GM23338 (cell line): ENCODE measurements around the gene LGALS7.

Experiments used
- STAT1 ChIP-seq: IDR thresholded peaks from one replicate; pipeline ENCODE4 v1.6.1; 2016; ENCODE audit warnings: antibody characterized with exemption; ENCODE audit not compliant: unreplicated experiment
- TF ChIP-seq, protein P1 (sequence below), 2 experiments: fragments of 200-600 bp in 1 of 2; sonication (generic) in 1 of 2; conservative IDR thresholded peaks; 2 replicates each; pipeline versions ENCODE4 v1.5.1 to v1.6.1; 2016 to 2017; ENCODE audit warnings: antibody characterized with exemption in 2 of 2, low read depth in 2 of 2, mild to moderate bottlenecking in 2 of 2, moderate library complexity in 1 of 2

DNA sequence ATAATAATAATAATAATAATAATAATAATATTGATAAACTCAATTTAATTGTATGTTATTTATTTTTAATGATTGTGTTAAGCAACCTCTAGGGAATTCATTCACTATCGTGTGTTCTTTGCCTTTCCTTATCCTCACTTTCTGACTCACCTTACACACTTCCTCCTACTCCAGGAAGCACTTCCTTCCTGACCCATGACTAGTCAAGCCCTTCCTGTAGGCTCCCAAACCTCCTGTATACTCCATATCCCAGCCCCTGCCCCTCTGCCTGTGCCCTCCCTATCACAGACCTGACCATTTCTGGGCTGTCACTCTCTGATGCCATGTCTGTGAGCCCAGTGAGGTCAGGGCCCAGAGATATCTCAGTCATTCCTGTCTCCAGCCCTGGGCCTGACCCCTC, 31.9 kb upstream of the LGALS7 start:
- TF ChIP-seq, protein P1, sequence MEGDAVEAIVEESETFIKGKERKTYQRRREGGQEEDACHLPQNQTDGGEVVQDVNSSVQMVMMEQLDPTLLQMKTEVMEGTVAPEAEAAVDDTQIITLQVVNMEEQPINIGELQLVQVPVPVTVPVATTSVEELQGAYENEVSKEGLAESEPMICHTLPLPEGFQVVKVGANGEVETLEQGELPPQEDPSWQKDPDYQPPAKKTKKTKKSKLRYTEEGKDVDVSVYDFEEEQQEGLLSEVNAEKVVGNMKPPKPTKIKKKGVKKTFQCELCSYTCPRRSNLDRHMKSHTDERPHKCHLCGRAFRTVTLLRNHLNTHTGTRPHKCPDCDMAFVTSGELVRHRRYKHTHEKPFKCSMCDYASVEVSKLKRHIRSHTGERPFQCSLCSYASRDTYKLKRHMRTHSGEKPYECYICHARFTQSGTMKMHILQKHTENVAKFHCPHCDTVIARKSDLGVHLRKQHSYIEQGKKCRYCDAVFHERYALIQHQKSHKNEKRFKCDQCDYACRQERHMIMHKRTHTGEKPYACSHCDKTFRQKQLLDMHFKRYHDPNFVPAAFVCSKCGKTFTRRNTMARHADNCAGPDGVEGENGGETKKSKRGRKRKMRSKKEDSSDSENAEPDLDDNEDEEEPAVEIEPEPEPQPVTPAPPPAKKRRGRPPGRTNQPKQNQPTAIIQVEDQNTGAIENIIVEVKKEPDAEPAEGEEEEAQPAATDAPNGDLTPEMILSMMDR (conservative IDR thresholded peaks at IDR 0.05; ENCODE audit: low read depth in 2 of 2) = no peak
- no peak for TF ChIP-seq STAT1
